ENCODE results near the gene RDH5. TPM values are rescaled to one million over a fixed set of nuclear protein-coding genes. Genes with fewer than 3 reads are reported as not detected.

The RDH5 gene
- total RNA-seq, 1 donor from 2014 or later, result 2.3 TPM

- H3K4me1 Mint-ChIP-seq (ENCODE audit: low read depth), result peaks cover 16% of the 10 kb centered on the region
- TF ChIP-seq, protein P1, sequence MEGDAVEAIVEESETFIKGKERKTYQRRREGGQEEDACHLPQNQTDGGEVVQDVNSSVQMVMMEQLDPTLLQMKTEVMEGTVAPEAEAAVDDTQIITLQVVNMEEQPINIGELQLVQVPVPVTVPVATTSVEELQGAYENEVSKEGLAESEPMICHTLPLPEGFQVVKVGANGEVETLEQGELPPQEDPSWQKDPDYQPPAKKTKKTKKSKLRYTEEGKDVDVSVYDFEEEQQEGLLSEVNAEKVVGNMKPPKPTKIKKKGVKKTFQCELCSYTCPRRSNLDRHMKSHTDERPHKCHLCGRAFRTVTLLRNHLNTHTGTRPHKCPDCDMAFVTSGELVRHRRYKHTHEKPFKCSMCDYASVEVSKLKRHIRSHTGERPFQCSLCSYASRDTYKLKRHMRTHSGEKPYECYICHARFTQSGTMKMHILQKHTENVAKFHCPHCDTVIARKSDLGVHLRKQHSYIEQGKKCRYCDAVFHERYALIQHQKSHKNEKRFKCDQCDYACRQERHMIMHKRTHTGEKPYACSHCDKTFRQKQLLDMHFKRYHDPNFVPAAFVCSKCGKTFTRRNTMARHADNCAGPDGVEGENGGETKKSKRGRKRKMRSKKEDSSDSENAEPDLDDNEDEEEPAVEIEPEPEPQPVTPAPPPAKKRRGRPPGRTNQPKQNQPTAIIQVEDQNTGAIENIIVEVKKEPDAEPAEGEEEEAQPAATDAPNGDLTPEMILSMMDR (IDR thresholded peaks at IDR 0.05), result no peak
- no peak overlapping the region for H3K27ac Mint-ChIP-seq (ENCODE audit: unreplicated experiment)
- no peak overlapping the region for H3K4me3 Mint-ChIP-seq (ENCODE audit: unreplicated experiment)
- H3K36me3 Mint-ChIP-seq (ENCODE audit: low read depth), result no peaks in the 10 kb centered on the region
- no peaks in the 10 kb centered on the region for H3K9me3 Mint-ChIP-seq (ENCODE audit: low read depth)
- no peaks in the 10 kb centered on the region for H3K27me3 Mint-ChIP-seq (ENCODE audit: low read depth)
- DNase-seq (ENCODE audit: low spot score), result no peak
Measured at GRCh38 chr12:55736076-55736475, 15.9 kb downstream of the RDH5 start.

DNA sequence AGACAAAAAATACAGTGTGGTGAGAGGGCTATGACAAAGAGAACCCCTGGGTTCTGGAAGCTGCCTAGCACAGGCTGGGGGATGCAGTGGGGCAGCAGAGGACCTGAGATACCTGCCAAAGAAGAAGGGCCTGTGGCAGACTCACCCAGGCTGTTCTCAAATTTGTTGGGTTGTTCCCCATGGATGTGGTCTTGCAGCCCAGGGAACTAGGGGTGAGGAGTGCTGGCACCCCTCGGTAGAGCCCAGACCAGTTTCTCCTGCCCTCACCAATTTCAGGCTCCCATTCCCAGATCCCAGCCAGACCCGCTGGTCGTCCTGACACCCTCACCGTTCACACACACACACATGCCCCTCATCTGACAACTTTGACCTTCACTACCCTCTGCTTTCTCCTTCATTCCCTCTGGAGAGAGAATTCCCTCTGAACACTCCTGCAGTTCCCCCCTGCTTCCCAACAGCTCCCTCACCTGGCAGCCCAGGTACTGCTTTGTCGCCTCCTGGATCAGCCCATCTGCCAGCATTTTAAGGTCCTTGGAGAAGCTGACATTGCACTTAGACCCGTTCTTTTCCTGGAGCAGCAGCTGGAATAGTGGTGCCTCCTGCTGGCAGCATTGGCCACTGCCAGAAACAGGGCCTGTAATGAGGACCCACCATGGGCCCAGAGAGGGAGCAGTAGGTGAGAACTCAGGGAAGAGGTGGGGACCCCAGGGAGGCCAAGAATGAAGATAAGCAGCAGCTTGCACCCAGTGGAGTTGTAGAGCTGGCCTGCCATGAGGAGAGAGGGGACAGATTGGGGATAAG is 16.8 kb downstream of the RDH5 start:
- peak overlapping the region; percentile 69 for H3K27ac Mint-ChIP-seq (ENCODE audit: unreplicated experiment)
- H3K27me3 Mint-ChIP-seq (ENCODE audit: low read depth), result no peaks in the 10 kb centered on the region
- no peak for DNase-seq (ENCODE audit: low spot score)
- peaks cover 16% of the 10 kb centered on the region for H3K4me1 Mint-ChIP-seq (ENCODE audit: low read depth)
- H3K36me3 Mint-ChIP-seq (ENCODE audit: low read depth), result no peaks in the 10 kb centered on the region
- H3K9me3 Mint-ChIP-seq (ENCODE audit: low read depth), result no peaks in the 10 kb centered on the region
- TF ChIP-seq, protein P1 (IDR thresholded peaks at IDR 0.05), result peak; percentile 79
- no peak overlapping the region for H3K4me3 Mint-ChIP-seq (ENCODE audit: unreplicated experiment)

DNA sequence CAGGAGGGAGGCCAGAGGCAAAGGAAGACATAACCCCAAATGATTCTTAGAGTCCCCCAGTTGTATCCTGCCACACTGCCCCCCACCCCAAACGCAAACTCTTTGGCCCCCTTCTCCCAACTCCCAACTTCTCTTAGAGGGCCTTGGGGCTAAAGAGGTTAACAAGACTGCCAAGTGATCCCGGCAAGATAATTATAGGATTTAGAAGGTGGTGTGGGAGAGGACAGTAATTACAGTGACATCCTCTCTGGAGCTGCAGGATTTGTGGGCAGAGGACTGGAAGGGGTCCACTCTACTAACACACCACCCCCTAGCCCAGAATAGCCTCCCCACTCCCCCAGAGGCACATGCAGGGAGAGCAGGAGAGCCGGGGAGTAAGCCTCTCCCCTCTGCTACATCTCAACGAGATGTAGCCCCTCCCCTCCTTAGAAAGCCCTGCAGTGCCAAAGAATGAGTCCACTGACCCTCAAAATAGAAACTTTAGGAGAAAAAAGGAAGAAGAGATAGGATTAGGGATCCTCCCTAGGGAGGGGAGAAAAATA is 17.5 kb downstream of the RDH5 start:
- no peak for DNase-seq (ENCODE audit: low spot score)
- no peaks in the 10 kb centered on the region for H3K36me3 Mint-ChIP-seq (ENCODE audit: low read depth)
- no peaks in the 10 kb centered on the region for H3K27me3 Mint-ChIP-seq (ENCODE audit: low read depth)
- H3K9me3 Mint-ChIP-seq (ENCODE audit: low read depth), result no peaks in the 10 kb centered on the region
- peak overlapping the region; percentile 85 for H3K27ac Mint-ChIP-seq (ENCODE audit: unreplicated experiment)
- peaks cover 19% of the 10 kb centered on the region for H3K4me1 Mint-ChIP-seq (ENCODE audit: low read depth)
- TF ChIP-seq, protein P1 (IDR thresholded peaks at IDR 0.05), result peak; percentile 49
- H3K4me3 Mint-ChIP-seq (ENCODE audit: unreplicated experiment), result peak overlapping the region; percentile 77

GRCh38 chr12:55738123-55739024 is 18.2 kb downstream of the RDH5 start:
- H3K9me3 Mint-ChIP-seq (ENCODE audit: low read depth), result no peaks in the 10 kb centered on the region

More at GRCh38 chr12:55738123-55739024, 18.2 kb downstream of the RDH5 start:
- Mint-ChIP-seq H3K4me3 (ENCODE audit: unreplicated experiment) (peak overlapping the region; percentile 77), H3K27me3 (ENCODE audit: low read depth) (no peaks in the 10 kb centered on the region), H3K4me1 (ENCODE audit: low read depth) (peaks cover 21% of the 10 kb centered on the region), H3K27ac (ENCODE audit: unreplicated experiment) (peak overlapping the region; percentile 85), H3K36me3 (ENCODE audit: low read depth) (no peaks in the 10 kb centered on the region)
- DNase-seq (ENCODE audit: low spot score), result no peak
- TF ChIP-seq, protein P1 (IDR thresholded peaks at IDR 0.05), result peak; percentile 98
